HG02642 (cell line): Measurements from ENCODE around the gene DUOXA2.
"Not testable (repeated sequence)": the region's sequence is repeated elsewhere in the genome, so short reads cannot be mapped to it uniquely, and the experiment has no call there.

Source experiments
- ATAC-seq: cut with Tn5 transposase; IDR thresholded peaks from one replicate; pipeline ENCODE4 v1.9.1; 2021; ENCODE audit warnings: mild to moderate bottlenecking; ENCODE audit not compliant: unreplicated experiment, poor library complexity

The DUOXA2 gene

DNA sequence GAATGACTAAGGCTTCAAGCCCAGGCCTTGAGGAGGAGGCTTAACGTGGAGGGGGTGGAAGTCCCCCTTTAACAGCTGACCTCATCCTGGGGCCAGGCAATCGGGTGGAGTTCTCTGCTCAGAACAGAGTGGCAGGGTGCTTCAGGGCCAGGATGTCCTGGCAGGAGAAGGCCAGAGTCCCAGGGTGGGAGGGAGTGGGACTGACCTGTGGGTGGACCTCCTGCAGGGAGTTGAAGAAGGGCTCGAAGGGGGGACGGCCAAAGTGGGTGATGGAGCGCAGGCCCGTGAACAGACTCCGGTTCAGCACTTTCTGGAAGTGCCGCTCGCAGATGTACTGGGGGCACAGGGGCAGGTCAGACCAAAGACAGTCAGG, 19.8 kb upstream of the DUOXA2 start:
- no peak for ATAC-seq

DNA sequence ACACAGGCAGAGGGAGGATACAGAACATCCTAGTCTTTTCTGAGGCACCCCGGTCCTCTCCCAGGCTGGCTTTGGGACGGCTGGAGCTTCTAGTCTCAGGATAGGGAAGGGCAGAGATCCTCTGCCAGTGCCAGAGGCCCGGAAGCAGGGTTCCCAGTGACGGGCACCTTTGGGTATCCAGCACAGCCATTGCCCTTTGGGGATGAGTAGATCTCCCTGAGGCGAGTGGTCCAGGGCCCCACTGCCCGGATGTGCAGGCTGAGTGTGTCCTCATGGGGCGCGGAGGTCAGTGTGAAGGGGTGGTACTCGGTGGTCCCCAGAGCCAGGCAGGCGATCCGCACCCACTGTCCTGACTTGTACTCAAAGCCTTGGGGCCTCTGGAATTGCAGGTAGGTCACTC, 18.5 kb upstream of the DUOXA2 start:
- no peak for ATAC-seq

DNA sequence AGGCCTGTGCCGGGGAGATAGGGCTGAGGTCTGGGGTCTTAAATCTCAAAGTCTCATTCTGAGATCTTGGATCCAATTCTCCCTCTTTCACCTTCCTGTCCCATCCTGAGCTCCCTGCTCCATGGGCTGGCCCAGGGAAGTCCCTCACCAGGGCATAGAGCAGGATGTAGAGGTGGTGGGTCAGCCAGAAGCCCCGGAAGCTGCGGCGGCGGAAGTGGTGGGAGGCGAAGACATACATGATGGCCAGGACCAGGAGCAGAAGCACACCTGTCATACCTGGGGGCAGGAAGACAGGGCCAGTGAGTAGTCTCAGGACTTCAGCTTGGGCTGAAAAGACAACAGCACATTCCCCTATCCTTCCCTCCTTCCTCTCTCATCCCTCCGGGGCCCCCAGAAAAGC, 16.7 kb upstream of the DUOXA2 start:
- ATAC-seq = no peak

DNA sequence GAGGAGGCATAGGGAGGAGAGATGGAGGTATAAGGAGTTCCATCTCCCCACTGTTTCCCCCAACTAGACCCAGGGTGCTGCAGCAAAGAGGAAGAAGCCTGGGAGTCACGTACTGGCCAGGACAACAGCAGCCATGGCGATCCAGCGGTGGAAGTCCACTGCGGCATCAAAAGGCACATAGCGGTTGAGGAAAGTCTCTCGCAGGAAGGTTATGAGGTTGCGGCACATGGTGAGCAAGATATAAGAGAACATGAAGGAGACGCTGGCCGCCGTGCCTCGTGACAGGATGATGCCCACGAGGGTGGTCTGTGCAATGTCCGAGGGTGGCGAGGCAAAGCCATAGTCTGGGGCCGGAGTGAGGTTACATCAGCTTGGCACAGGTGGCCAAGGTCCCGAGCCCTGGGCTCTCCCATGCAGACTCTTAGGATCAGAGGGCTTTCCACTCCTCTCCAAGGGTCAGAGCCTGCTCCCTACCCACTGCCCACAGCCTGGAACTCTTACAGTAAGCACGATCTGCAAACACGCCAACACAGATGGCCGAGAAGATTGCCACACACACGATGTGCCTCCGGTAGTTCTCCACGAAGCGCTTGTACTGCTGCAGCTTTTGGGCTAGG, 14.5 kb upstream of the DUOXA2 start:
- ATAC-seq = no peak

DNA sequence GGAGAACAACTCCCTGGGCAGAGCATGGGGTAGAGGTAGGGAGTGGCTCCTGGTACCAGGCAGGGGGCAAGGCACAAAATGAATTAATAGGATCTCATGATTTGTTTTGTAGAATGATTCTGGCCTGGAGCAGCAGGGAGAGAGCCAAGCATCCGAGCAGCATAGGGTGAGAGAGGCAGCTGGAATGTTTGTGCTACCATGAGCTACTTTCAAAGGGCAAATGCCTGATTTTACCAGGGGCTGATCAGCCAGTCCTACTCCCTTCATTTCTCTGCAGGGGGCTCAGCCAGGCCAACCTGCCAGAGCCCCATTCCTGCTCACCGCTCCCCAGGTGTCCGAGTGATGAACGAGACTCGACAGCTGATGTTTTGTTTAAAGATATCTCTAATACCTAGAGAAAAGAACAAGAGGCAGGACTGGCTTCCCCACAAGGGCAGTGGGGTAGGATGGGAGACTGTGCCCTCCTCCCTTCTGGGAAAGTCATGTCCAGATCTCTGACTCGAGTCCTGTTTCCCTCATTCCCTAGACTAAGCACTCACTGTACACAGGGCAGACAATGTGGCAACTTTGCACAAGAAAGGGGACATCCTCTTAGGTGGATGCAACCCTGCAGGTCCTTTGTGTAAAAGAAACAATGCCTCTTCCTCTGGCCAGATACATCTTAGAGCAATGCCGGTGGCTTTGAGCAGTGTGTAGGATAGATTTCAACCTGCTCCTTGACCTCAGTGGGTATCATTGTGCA, 13.1 kb upstream of the DUOXA2 start:
- no peak for ATAC-seq

DNA sequence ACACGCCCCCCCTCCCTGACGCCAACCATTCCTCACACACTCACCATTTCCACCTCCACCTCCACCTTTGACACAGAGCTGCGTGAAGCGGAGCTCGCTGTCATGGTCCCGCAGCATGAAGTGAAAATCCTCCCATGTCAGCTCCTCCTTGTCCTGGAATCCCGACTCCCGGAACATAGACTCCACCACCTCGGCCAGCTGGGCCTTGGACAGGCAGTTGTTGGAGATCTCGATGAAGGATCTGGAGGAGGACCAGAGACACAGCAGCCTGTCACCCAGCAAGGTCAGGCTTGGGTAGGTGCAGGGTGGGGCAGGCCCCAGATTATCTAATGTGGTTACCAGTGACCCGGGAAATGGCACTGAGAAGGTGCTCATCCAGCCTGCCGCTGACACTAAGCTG, 12.4 kb upstream of the DUOXA2 start:
- ATAC-seq = no peak

DNA sequence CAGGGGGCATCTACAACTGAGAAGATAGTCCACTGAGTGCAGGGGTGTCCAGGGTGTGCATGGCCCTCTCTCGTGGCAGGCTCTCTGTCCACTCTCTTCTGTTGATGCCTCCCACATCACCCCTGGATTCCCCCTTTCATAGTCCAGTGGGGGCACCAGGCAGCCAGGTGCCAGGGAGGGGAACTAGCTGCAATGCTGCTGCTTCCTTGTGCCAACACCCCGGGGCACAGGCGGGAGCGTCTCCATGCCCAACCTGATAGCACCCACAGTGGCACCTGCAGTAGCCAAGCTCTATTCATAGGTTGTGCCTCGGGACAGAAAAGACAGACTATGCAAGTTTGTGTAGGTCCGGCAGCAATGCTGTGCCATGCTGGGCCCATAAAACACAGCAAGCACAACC, 11.9 kb upstream of the DUOXA2 start:
- no peak for ATAC-seq

DNA sequence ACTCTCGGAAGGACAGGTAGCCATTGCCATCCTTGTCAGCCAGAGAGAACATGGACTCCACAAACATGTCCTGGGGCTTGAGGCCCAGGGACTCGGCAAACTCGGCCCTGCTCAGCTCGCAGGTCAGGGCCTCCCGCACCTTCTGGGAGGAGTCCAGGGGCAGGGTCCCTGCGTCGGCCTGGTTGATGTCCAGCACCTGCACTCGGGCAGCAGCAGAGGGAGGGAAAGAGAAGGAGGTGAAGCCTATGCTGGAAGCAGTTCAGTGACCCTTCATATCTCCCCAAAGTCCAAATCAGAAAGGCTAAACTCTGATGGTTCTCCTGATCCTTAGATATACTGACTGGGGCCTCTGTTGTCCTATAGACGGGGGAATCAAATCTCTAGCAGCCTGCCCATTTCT, 10.0 kb upstream of the DUOXA2 start:
- ATAC-seq = not testable (repeated sequence)

DNA sequence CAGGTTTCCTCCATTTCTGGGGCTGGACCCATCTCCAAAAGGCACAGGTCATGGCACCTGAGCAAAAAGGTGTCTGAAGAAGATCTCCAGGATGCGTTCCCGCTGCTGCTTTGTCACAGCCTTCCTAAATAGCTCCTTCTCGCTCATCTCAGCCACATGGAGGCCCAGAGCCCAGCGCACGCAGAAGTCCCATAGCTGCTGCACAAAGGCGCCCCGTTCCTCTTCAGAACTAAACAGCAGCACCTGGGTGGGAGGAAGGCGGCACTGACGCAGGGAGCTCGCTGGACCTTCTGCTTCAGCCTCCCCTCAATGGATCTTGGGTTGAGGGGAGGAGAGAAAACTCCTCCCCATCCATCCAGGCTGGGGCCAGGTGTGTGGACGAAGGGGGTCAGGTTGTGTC, 8.5 kb upstream of the DUOXA2 start:
- no peak for ATAC-seq

DNA sequence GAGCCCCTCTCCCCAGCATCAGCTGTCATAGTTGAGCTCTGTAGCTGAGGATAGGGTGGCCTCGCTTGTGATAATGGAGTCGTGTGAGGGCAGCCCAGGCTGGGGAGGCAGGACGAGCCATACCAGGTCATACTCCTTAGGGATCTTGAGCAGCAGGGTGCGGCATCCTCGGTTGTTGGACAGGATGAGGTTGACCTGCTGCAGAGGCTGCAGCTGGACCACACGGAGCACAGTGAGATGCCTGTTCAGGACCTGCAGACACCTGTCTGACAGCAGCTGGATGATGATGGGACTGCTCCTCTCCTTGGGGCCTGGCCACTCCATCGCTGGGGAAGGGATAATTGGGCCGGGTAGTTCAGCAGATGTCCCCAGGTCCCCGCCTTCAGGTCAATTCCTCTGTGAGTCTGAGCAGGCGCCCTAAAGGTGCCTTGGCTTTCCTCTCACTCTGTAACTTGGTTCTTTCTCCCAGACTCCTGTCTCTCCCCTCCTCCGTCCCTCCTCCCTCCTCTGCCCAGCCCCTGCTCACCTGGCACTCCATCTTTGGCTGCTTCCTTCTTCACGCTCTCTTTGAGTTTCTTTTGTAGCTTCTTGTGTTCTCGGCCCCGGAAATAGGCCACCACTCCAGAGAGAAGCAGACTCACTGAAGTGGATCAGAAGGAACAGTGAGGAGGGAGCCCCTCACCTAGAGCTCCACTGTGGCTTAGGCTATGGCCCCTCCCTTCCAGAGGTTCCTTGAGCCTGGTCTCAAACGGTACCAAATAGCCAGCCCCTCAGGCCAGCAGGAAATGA, 7.9 kb upstream of the DUOXA2 start:
- no peak for ATAC-seq

DNA sequence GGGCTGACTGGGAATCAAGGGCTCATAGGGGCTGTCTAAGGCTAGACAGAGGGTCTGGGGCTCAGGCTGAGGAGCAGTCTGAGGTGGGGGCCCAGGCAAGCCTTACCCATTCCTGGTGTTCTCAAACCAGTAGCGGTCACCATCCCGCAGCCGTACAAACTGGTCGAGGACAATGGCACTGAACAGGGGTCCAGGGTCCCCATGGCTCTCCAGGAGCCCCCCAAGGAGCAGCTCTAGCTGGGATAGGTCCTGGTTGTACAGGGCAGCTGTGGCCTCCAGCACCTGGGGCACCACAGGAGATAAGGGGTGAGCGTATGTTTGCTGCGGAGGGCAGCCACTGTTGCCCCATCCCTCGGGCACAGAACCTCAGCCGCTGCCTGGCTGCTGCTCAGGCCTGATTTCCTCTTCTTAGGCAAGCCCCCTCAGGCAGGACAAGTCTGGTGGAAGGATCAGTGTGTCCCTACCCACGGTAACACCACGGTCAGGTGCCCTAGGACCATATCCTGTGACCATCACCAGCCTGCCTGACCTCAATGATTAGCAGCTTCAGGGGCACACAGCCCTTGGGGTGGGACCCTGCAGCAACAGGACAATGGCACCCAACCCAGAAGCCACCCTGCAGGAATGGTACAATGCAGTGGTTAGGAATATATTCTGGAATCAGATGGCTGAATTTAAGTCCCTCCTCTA, 6.0 kb upstream of the DUOXA2 start:
- ATAC-seq = no peak

DNA sequence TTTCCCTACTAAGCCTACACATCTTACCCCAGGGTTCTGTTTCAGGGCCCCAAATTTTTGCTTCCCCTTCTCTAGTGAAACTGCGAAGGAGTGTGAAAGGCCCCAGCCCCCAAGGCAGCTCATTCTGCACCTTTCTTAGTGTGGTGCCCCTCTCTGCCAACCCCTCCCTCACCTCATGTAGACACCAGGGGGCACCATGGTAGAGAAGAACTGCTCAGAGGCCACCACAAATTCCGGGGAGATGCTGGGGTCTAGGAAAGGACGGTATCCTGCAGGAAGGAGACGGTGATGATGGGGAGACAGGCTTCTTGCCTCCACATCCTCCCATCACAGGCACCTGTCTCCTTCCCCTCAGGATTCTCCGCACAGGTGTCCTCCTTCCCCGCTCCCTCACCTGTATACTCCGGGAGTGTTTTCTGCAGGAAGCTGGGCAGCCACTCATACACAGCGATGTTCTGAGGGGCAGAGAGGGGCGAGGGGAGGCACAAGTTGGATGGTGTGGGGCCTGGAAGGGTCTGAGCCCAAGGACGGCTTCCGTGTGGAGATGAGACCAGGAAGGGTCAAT, 3.8 kb upstream of the DUOXA2 start:
- ATAC-seq = no peak

DNA sequence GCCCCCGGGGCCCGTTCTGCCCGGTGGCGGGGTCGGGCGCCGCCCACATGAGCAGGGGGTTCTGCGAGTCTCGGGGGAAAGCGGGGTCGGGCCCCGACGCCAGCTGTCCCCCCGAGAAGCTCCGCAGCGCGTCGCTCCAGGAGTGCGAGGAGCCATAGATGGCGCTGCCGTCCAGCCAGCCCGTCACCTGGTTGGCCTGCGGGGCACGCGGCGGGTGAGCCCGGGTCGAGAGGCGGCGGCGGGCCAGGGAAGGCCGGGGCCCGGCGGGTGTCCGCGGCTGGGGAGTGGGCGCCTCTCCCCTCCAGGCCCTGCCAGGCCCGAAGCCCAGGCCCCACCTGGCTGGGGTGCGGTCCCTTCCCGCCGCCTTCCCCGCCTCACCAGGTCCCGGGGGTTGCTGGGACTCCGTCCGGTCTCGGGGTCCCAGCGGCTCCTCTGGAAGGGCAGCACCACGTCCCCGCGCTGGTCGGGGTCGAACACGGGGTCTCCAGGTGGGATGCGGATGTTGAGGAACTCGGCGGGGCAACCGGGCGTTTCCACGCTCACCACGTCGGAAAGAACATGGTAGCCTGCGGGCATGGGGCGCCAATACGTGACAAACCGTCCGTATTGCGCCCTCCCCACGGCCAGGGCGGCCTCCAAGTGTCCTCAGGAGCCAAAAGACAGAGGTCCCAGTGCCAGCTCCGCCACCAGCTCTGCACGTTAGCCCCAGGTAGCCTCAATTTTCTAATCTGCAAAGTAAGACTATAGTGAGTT, 2.6 kb upstream of the DUOXA2 start:
- no peak for ATAC-seq

DNA sequence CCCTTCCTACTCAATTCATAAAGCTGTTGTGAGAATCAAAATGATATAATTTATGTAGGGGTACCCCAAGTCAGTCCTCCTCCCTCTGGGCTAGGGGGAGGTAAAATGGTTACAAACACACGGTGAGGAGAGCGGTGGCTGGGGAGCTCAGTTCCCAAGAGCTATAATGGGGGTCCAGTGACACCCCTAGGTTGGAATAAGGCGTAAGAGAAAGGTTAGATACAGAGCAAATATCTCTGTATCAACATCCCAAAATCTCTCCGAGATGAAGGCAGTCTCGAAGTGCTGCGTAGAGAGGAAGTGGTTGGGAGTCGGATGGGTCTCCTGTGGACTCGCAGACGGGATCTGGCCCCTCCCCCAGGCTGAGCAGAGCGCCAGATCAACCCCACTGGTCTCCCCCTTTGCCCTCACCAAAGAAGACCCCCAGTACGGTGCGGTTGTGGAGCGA, 2.0 kb upstream of the DUOXA2 start:
- no peak for ATAC-seq

DNA sequence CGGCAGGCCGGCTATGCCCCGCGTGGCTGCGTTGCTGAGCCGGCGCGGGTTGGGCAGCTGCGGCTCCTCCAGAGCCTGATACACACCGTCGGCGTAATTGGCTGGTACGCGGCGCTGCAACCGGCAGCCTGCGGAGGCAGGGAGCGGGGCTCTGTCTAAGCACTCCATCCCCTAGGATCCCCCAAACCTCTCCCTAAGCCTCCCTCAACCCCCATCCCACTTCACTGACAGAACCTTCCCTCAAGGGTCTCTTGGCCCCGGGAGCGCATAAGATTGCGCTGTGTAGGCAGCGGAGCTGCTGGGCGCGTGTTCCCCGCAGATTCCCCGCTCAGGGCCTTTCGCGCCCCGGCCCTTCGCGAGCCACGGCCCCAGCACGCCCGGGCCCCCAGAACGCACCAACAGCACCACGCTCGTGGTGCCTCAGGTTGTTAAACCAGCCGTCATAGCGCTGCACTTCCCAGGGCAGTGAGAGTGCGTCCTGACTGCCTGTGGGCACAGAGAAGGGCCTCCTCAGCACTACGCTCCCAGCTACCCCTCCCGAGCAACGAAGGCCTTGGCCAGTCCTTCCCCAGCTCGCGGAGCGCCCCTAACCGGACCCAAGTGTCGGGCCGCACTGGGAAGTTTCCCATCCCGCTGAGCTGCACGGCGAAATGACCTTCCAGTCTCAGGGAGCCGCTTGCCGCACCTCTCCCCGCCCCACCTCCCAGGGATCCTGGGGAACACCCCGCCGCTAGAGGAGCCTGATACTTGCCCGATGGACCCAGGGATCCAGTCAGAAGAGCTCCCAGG, 1.3 kb upstream of the DUOXA2 start:
- ATAC-seq = no peak

DNA sequence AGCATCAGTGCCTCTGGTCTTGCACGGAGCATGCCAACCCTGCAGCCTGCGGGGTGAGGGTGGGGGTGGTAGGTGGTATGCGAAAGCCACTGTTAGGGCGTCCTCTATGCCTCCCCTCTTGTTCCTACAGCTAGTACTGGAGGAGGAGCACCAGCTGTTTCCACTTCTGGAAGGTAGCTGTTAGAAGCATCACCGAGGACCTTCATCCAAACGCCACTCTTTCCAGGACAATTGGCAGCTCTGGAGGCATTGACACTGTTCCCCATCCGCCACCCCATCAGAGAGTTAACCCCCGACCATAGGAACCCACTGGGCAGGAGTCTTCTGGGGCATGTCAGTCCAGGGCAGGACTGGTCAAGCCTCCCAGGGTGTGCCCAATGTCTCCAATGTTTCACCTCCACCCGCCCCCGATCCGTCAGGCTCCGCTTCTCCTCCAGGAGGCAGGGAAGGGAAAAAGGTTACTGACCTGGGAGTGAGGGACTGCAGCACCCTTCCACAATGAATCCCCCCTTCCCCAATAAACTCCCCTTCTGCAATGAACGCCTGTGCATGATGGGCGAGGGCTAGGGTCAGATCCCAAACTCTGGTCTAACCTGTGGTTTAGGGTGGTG, 641 bp upstream of the DUOXA2 start:
- no peak for ATAC-seq

DNA sequence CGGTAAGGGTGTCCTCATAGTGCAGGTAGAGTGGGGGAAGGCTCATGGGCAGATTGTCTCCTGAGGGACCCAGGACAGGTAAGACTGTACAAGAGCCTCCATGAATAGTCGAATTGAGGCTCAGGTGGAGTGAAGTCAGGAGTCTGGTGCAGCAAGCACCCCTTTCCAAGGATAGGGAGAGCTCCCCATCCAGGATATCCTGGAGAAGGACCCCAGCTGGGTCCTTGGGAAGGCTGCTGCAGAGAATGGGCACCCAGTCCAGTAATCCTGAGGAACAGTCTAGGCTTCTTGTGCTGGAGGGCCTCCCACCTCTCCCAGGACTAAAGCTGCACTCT, 592 bp downstream of the DUOXA2 start:
- ATAC-seq = no peak

DNA sequence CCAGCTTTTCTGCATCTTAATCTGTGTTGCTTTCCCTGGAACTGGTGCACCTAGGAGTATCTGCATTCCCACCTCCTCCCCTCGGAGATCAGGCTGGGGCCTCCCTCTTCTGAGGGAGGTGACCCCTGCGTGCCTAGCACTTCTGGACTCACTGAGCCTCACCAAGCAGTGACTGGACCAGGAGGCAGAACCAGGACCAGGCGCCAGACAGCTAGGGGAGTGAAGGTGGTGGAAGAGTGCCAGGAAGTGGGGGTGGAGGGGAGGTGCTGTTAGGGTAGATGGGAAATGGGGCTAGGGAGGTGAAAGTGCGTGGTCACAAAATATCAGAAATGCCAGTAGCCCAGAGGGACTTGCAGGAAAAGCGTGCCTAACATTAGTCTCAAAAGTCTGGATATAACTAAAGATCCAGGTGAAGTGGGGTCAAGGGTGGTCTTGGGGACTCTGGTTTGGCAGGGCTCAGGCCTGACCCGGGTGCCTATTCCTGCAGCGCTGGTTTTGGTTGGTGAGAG, 1.2 kb downstream of the DUOXA2 start:
- no peak for ATAC-seq
